GM23248 (cell line): ENCODE data around the gene TRIB2.

Source experiments
- EZH2 ChIP-seq: fragments of 200-600 bp; sonication (generic); IDR thresholded peaks from 2 replicates; pipeline ENCODE4 v1.6.1; 2018; ENCODE audit warnings: antibody characterized with exemption, mild to moderate bottlenecking; ENCODE audit not compliant: insufficient read depth, poor library complexity, severe bottlenecking
- EZH2phosphoT487 ChIP-seq: fragments of 200-600 bp; sonication (generic); IDR thresholded peaks from 2 replicates; pipeline ENCODE4 v1.6.1; 2018; ENCODE audit warnings: antibody characterized with exemption, moderate library complexity, mild to moderate bottlenecking, low read depth; ENCODE audit not compliant: insufficient read depth

- TF ChIP-seq EZH2phosphoT487 = no peak
- no peak for TF ChIP-seq EZH2
Measured at GRCh38 chr2:12767996-12768624, 51.4 kb downstream of the TRIB2 start.
